SK-N-SH treated with all-trans-retinoic acid at 6 μM for 48 hours (cell line): ENCODE measurements around the gene OR10J4.

Source experiments
- ARNTL ChIP-seq: fragments of 450-650 bp; formaldehyde crosslinking; IDR thresholded peaks from 2 replicates; pipeline ENCODE4 v1.5.0; 2020; ENCODE audit warnings: low read depth, mild to moderate bottlenecking, moderate library complexity, borderline replicate concordance
- CREB5 ChIP-seq: fragments of 250-450 bp; sonication (Bioruptor Pico); IDR thresholded peaks from 2 replicates; pipeline ENCODE4 v1.5.1; 2020; ENCODE audit warnings: low read depth, mild to moderate bottlenecking, moderate library complexity
- CSDC2 ChIP-seq: fragments of 250-450 bp; sonication (Bioruptor Pico); IDR thresholded peaks from 2 replicates; pipeline ENCODE4 v1.5.0; 2020; ENCODE audit warnings: mild to moderate bottlenecking, moderate library complexity
- CSRNP3 ChIP-seq: fragments of 250-450 bp; sonication (Bioruptor Pico); IDR thresholded peaks from 2 replicates; pipeline ENCODE4 v1.5.1; 2021; ENCODE audit warnings: mild to moderate bottlenecking, moderate library complexity
- ESRRG ChIP-seq: fragments of 250-450 bp; sonication (Bioruptor Pico); IDR thresholded peaks from 2 replicates; pipeline ENCODE4 v1.6.1; 2021; ENCODE audit warnings: mild to moderate bottlenecking
- PATZ1 ChIP-seq: fragments of 250-450 bp; sonication (Bioruptor Pico); IDR thresholded peaks from 2 replicates; pipeline ENCODE4 v1.8.0; 2020; ENCODE audit warnings: mild to moderate bottlenecking, moderate library complexity, borderline replicate concordance
- POU6F1 ChIP-seq: fragments of 250-450 bp; sonication (Bioruptor Pico); IDR thresholded peaks from 2 replicates; pipeline ENCODE4 v1.8.0; 2021; ENCODE audit warnings: low read depth, mild to moderate bottlenecking, moderate library complexity, borderline replicate concordance
- PPARA ChIP-seq: fragments of 250-450 bp; sonication (Bioruptor Pico); IDR thresholded peaks from 2 replicates; pipeline ENCODE4 v1.5.0; 2020; ENCODE audit warnings: mild to moderate bottlenecking, borderline replicate concordance
- RARB ChIP-seq: fragments of 250-450 bp; sonication (Bioruptor Pico); IDR thresholded peaks from 2 replicates; pipeline ENCODE4 v1.8.0; 2021; ENCODE audit warnings: mild to moderate bottlenecking, moderate library complexity
- TCF4 ChIP-seq: fragments of 250-450 bp; sonication (Bioruptor Pico); IDR thresholded peaks from 2 replicates; pipeline ENCODE4 v1.8.0; 2021; ENCODE audit warnings: mild to moderate bottlenecking, moderate library complexity, borderline replicate concordance
- TSHZ2 ChIP-seq: fragments of 250-450 bp; sonication (Bioruptor Pico); IDR thresholded peaks from 2 replicates; pipeline ENCODE4 v1.5.0; 2020; ENCODE audit warnings: mild to moderate bottlenecking, moderate library complexity

- TF ChIP-seq ESRRG (CRISPR knock-in tag) (no peak), PATZ1 (CRISPR knock-in tag) (no peak), CREB5 (CRISPR knock-in tag) (no peak), POU6F1 (CRISPR knock-in tag) (no peak), TSHZ2 (CRISPR knock-in tag) (no peak), CSRNP3 (CRISPR knock-in tag) (no peak), CSDC2 (CRISPR knock-in tag) (no peak), TCF4 (CRISPR knock-in tag) (no peak), ARNTL (CRISPR knock-in tag) (no peak), PPARA (CRISPR knock-in tag) (no peak), RARB (CRISPR knock-in tag) (no peak)
Observed at GRCh38 chr1:159442428-159442827, 10.4 kb downstream of the OR10J4 start.
